ENCODE measurements around the gene NKAPL.

Gene NKAPL

DNA sequence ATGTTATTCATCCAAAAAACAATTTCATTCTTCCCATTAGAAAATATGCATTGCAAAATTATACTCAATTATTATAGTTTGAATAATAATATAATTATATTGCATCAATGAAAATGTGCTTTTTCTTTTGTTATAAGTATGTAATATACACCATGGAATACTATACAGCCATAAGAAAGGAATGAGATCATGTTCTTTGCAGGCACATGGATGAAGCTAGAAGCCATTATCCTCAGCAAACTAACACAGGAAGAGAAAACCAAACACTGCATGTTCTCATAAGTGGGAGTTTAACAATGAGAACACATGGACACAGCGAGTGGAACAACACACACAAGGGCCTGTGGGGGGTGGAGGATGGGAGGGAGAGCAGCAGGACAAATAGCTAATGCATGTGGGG, 2.1 kb upstream of the NKAPL start:
- no peak overlapping the region for H3K4me3 ChIP-seq (replicated peaks in 1 of 2; ENCODE audit: low read depth in 2 of 2, low read length in 2 of 2)
- DNase-seq (ENCODE audit: low read depth in 2 of 2), result no peak
- TF ChIP-seq, protein P1, sequence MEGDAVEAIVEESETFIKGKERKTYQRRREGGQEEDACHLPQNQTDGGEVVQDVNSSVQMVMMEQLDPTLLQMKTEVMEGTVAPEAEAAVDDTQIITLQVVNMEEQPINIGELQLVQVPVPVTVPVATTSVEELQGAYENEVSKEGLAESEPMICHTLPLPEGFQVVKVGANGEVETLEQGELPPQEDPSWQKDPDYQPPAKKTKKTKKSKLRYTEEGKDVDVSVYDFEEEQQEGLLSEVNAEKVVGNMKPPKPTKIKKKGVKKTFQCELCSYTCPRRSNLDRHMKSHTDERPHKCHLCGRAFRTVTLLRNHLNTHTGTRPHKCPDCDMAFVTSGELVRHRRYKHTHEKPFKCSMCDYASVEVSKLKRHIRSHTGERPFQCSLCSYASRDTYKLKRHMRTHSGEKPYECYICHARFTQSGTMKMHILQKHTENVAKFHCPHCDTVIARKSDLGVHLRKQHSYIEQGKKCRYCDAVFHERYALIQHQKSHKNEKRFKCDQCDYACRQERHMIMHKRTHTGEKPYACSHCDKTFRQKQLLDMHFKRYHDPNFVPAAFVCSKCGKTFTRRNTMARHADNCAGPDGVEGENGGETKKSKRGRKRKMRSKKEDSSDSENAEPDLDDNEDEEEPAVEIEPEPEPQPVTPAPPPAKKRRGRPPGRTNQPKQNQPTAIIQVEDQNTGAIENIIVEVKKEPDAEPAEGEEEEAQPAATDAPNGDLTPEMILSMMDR (IDR thresholded peaks at IDR 0.05; ENCODE audit: low read depth, low read length), result no peak

DNA sequence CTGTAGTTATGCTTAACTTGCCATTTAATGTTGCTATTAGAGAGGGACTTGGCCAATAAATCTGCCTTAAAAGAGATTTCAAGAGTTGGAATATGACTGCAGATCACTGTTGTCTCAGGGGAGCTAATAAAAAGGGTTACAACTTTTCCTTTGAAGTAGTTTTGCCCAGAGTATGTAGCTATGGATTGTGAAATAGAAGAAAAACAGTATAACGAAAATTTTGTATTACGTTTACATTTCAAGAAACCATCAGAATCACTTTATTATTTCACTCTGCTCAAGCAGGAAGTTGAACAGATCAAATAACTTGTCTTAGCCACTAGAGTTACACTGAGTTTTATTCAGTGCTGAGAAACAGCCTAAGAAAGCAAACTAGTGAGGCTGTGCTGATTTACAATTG, 4.8 kb downstream of the NKAPL start:
- DNase-seq (ENCODE audit: low read depth in 2 of 2), result no peak
- no peak overlapping the region for H3K4me3 ChIP-seq (replicated peaks in 1 of 2; ENCODE audit: low read depth in 2 of 2, low read length in 2 of 2)
- TF ChIP-seq, protein P1 (IDR thresholded peaks at IDR 0.05; ENCODE audit: low read depth, low read length), result no peak

DNA sequence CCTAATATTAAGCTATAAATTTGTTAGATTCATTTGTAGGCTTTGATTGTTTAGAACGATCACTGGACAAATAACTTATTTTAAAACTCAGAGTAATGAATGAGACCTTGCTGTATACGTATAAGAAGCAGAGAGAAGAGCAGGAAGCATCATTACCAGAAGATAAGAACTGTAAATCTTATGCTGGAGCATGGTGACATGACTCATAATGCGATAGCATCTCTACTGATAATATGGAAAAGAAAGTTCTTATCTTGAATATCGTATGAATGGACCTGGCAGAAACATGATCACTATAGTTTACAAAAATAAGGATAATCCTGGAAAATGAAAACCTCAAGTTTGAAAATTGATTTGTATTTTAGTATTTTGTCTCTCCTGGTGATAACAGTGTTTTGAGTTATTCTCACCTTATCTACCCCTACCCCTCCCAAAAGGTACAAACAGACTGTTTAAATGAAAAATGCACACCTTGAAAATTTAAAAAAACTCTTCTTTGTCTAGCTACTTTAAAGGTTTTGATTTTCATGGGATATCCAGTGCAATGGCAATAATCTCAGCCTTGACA, 5.8 kb downstream of the NKAPL start:
- DNase-seq (ENCODE audit: low read depth in 2 of 2), result no peak
- no peak overlapping the region for H3K4me3 ChIP-seq (replicated peaks in 1 of 2; ENCODE audit: low read depth in 2 of 2, low read length in 2 of 2)
- TF ChIP-seq, protein P1 (IDR thresholded peaks at IDR 0.05; ENCODE audit: low read depth, low read length), result no peak

DNA sequence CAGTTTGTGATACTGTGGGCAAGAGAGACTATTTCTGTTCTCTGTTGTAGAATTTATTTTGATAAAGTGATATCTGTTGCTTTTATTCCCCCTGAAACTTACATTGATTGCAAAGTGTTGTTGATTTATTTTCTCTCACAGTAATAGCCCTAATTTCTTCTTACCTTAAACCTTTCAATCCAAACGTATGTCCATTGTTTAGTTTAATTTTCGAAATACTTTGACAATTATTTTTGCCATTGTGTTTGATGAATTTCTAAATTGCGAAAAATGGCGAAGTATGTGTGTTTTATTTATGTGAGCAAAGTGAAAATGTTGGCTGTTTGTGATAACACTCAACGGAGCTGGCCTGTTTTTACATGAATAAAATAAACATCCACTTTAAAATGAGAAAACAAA, 7.5 kb downstream of the NKAPL start:
- TF ChIP-seq, protein P1 (IDR thresholded peaks at IDR 0.05; ENCODE audit: low read depth, low read length), result no peak
- H3K4me3 ChIP-seq (replicated peaks in 1 of 2; ENCODE audit: low read depth in 2 of 2, low read length in 2 of 2), result peak overlapping the region; percentile 52 to 72
- no peak for DNase-seq (ENCODE audit: low read depth in 2 of 2)

DNA sequence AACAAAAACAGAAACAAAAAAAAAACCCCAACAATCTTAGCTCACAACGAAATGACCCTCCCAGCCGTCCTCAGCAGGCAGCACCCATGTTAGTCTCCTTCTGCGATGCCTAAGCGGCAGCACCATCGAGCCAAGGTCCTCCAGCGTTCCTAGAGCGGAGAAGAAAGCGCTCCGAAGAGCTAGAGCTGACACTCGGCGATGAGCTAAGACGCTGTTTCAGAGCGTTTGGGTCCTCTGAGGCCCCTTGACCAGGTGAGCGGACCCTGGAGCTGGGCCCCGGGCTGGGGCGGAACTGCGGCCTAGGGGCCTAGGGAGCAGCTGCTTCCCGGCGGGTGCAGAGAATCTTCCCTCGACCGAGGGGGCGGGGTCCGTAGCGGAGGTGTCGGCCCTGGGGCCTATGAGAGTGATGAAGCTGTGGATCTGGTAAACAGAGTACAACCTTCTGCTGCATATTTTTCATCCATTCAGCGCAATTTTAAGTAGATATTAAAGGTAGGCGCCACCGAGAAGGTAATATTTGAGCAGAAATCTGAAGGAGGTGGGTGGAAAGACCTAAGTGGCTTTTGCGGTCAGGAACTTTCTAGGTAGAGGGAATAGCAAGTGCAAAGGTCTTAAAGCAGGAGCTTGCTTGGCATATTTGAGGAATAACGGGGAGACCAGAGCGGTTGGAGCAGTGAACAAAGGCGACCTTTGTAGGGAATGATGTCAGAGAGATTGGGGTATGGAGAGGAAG, 8.0 kb downstream of the NKAPL start, which contains the start of gene ZSCAN26:
TSS of gene ZSCAN26 (plus strand) at position 182 of the 733 bp plus-strand sequence. CDS start 4,777 bp downstream, outside the sequence.
- DNase-seq (ENCODE audit: low read depth in 2 of 2), result peak; percentile 91 to 93
- TF ChIP-seq, protein P1 (IDR thresholded peaks at IDR 0.05; ENCODE audit: low read depth, low read length), result no peak

DNA sequence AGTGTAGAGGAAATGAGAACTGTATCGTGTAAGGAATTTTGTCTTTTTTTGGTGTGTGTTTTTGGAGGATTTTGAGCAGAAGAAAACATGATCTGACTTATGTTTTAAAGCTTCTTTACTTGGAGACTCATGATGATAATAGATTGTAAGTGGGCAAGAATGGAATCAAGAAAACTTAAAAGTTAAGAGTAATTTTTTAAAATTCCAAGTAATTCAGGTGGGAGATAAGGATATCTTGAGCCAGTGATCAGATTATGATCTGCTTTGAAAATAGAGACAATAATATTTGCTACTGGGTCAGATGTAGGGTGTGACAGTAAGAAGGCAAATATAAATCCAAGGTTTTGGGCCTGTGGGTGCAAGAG, 8.6 kb downstream of the NKAPL start:
- H3K4me3 ChIP-seq (replicated peaks in 1 of 2; ENCODE audit: low read depth in 2 of 2, low read length in 2 of 2), result peak overlapping the region; percentile 52 to 72
- no peak for DNase-seq (ENCODE audit: low read depth in 2 of 2)
- TF ChIP-seq, protein P1 (IDR thresholded peaks at IDR 0.05; ENCODE audit: low read depth, low read length), result no peak

More for the DNA sequence above, 8.0 kb downstream of the NKAPL start, which contains the start of gene ZSCAN26:
- H3K4me3 ChIP-seq (replicated peaks in 1 of 2; ENCODE audit: low read depth in 2 of 2, low read length in 2 of 2), result peak within 1 kb of the TSS; percentile 52 to 72
